HG02943 (cell line): ENCODE measurements around the gene MAN1A1.

ENCODE experiments used
- ATAC-seq: cut with Tn5 transposase; IDR thresholded peaks from one replicate; pipeline ENCODE4 v1.9.1; 2021; ENCODE audit warnings: mild to moderate bottlenecking, low read depth, moderate library complexity; ENCODE audit not compliant: unreplicated experiment

The MAN1A1 gene

GRCh38 chr6:119209452-119210205, 139.9 kb downstream of the MAN1A1 start:
- no peak for ATAC-seq

GRCh38 chr6:119207971-119208725, 141.4 kb downstream of the MAN1A1 start:
- ATAC-seq = no peak

DNA sequence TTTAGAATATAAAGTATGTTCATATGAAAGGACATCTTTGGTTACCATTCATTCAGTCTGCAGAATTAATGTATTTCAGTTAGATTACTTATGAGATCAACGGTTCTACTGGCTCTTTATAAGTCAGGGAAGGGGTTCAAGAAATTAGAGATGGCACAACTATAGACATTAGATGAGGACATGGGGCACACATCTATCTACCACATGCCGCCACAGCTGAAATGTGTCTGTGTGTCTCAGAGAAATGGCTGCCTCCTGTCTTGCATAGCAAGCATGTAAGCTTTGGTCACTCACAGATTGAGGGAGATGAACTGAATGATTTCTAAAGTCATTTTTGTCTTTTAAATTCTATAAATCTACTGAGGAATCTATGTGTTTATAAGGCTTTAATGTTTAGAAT, 142.2 kb downstream of the MAN1A1 start:
- no peak for ATAC-seq

GRCh38 chr6:119205911-119206618, 143.5 kb downstream of the MAN1A1 start:
- ATAC-seq = peak; percentile 76

GRCh38 chr6:119204719-119205118, 144.8 kb downstream of the MAN1A1 start:
- ATAC-seq = no peak

DNA sequence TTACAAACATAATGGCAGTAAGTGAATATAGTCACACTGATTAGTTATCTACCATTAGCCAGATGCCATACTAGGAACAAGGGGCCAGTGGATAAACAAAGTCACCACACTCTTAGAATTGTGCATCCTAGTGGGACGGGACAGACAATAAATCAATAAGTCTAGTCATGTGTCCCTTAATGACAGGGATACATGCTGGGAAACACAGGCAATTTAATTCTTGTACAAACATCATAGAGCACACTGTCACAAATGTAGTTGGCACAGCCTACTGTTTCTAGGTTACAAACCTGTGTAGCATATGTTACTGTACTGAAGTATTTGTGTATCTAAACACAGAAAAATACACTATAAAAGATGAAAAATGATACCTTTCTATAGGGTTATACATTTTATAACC, 148.1 kb downstream of the MAN1A1 start:
- ATAC-seq = no peak

GRCh38 chr6:119200512-119201175, 148.9 kb downstream of the MAN1A1 start:
- ATAC-seq = no peak

DNA sequence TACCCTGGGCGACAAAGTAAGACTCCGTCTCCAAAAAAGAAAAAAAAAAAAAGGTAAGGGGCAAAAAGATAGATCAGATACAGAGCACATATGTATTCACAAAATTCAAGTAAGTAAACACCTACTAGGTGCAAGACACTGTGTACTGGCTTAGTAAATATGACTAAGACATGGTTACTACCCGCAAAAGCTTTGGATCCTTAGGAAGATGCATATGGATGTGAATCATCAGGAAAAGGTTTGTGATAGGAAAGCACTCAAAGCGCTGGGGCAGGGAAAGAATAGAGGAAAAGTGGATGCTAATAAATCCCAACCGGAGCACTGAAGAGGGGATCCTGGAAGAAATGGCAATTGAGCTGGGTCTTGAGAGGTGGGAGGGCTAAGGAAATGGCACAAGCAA, 152.3 kb downstream of the MAN1A1 start:
- ATAC-seq = no peak

DNA sequence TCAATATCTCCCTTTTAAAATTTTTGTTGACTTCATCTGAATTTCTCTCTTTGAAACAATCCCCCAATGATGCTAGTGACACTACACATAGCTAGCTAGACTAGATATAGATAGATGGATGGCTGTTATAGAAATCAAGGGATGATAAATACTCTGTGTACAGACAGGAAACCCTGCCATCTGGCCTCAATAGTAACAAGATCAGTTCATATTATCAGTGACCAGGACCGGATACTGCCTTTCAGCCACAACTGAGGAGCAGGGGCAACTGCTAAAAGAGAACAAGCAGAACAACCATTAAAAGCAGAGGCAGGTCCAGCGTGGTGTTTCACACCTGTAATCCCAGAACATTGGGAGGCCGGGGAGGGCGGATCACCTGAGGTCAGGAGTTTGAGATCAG, 152.8 kb downstream of the MAN1A1 start:
- no peak for ATAC-seq

DNA sequence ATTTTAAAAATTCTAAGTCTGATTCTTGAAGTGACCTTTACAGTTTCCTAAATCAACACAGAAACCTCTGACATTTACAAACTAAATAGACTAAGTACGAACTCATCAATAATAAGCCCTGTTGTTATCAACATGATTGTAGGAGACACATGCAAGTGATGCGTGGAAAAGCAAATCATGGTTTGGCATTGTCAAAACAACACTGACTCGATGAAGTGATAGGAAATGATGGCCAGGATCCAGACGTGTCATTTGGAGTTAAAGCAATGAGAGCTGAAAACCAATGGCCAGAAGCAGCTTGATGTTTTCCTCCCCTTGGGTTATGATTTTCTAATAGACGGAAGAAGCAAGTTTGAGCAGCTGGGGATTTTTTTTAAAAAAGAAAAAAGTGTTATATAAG, 153.7 kb downstream of the MAN1A1 start:
- no peak for ATAC-seq

DNA sequence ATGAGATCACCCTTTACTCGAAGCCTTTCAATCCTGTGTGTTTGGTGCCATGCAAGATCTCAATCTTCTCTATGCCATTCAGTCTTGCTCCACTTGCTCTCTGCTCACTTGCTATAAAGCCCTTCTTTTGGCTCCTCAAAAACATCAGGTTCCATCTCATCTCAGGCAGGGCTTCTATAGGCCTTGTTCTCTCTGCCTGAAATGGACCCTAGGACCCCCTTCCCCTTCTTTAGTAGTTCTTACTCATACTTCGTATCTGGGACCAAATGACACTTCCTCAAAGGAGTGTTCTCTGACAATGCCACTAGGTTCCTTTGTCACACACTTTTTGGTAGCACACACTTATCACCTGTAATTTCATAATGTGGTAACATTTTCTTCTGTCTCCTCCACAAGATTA, 154.4 kb downstream of the MAN1A1 start:
- no peak for ATAC-seq

DNA sequence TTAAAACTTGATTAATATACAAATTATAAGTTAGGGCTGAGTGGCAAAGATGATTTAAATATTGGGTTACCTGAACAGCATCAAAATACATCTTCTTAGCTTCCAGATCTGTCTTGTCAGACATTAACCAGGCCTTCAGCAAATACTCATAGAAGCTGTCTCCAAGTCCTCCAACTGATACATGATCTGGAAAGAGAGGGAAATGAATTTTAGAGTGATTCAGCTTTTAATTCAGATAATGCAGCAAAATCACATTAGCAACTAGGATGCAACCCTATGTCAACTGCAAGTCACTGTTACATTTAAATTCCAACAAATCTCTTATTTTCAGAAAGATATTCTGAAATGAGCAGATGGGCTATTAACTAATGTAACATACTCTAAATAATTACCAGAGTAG, 155.9 kb downstream of the MAN1A1 start:
- no peak for ATAC-seq

- ATAC-seq = no peak
Observed at GRCh38 chr6:119192200-119192599, 157.4 kb downstream of the MAN1A1 start.

- no peak for ATAC-seq
Observed at GRCh38 chr6:119190176-119190575, 159.4 kb downstream of the MAN1A1 start.

DNA sequence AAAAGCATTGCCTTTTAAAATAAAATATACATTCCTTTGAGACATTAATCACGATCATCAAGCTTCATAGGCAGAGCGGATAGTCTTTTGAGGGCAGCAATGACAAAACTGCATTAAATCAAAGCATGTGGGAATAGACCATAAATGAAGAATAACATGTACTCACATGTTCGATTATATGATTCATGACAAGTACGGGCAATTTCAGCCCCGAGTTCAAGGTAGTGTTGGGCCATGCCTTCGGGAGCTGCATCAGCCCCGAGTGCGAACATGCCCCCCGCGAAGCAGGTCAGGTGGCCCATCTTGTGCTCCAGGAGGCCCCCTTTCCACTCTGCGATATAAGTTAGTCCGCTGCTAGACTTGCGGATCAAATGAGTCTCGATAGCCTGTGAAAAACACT, 160.1 kb downstream of the MAN1A1 start:
- ATAC-seq = no peak

DNA sequence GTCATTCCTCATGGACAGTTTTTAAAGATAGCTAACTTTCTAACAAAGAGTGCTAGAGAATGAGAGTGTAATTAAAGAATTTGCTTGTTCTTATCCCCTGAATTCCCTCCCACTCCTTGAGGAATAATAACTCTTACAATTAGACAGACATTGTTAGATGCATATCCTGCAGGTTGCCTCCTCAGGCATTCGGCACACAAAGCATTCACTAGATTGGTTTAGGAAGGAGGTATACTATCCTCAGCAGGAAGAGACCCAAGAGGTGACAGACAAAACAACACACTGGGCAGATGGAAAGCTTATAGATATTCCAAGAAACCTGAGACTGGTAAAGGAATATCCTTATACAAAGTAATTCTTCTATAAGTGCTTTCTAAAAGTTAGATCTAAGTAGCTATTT, 162.0 kb downstream of the MAN1A1 start:
- ATAC-seq = no peak

- ATAC-seq = no peak
Observed at GRCh38 chr6:119186490-119186889, 163.1 kb downstream of the MAN1A1 start.

- ATAC-seq = no peak
Observed at GRCh38 chr6:119184008-119184648, 165.4 kb downstream of the MAN1A1 start.

DNA sequence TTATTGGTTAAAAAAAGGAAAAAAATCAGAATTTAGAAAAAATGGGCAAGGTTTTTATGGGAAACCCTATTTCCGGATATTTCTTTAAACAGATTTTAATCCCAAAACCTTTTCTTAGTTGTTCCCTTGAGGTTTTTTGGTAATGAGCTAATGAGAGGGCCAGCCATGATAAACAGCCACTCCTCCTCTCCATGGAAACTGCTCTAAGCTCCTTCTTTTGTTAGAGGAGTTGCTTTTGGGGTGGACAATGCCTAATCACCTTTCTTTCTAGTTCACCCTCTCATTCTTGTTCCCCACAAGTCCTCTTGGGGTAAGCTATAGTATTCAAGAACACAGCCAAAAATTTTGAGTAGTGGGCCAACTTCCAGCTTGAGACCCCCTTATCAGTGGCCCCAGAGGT, 166.1 kb downstream of the MAN1A1 start:
- no peak for ATAC-seq

DNA sequence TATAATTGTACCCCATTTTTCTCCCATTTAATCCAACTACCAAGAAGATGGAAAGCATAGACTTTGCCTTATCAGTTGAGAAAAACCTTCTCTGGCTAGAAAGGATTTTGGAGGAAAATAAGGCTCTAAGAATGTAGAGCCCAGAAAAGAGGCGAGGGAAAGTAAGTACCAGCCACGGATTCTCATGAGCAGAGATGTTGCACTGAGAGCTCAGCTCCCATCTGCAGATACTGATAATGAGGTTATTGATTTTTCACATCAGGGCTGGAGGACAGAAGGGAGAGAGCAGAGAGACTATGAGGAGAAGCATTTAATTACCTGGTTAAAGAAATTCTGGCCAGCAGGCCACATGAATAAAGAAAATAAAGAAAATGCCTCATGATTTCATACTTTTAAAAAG, 166.7 kb downstream of the MAN1A1 start:
- ATAC-seq = no peak
